NK-92 (cell line): ENCODE results near the gene PNPLA2.

ENCODE experiments used
- DNase-seq: peaks from one replicate; lab custom pipeline; 2025; ENCODE audit not compliant: unreplicated experiment; lab: John Stamatoyannopoulos, UW

The PNPLA2 gene

DNA sequence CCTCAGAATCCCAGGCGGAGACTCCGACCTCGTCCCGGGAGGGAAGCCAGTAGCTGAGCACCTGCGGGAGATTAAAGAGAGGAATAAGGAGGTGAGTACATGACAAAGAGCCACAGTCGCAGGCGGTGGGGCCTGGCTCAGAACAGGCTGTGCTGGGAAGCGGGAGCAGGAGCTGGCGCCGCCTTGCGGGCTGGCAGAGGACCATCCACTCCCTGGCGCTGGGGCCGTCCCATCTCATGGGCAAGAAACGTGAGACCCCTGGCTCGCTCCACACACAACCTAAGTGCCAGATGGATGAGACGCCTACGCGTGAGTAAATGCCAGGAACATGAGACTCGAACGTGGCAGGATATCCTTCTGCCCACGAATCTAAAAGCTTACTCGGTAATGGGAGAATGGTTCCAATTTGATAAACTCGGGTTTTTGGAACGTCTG, 35.1 kb upstream of the PNPLA2 start:
- no peak for DNase-seq

- no peak for DNase-seq
These were observed 32.3 kb upstream of the PNPLA2 start for GRCh38 chr11:786235-787083.

- DNase-seq = no peak
These were observed 31.5 kb upstream of the PNPLA2 start for GRCh38 chr11:787084-787675.

DNA sequence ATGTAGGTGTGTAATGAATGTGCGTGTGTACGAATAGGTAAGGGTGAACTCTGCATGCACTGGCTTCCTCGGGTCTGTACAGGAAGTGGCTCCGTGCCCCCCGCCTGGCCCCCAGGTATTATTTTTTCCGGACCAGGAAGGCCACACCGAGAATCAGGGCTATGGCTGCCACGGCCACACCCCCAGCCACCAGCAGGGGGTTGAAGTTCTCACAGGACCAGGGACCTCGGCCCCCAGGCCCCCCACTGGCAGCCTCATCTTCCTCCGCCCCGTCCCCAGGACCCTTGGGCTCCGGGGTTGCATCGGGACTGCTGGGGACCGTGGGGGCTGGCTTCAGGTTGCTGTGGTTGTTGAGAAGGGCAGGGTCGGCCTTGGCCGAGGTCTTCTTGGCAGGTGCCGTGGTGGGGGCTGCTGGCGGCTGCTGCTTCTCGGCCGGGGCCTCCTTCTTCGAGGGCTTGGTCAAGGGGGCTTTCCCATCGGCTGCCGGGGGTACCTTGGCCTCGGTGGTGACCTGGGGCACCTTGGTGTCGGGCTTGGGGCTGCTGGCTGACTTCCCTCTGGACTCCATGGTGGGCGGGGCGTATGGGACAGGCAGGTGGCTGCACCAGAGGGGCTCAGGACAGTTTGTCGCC, 30.6 kb upstream of the PNPLA2 start:
- DNase-seq = no peak

- no peak for DNase-seq
These were observed 29.5 kb upstream of the PNPLA2 start for GRCh38 chr11:788953-789940.

- no peak for DNase-seq
These were observed 28.8 kb upstream of the PNPLA2 start, which contains the start of gene CEND1 for GRCh38 chr11:789943-790342. Gene CEND1, minus strand, starts transcription at chr11:790090. Its CDS starts 1,514 bp downstream, at chr11:788576.

- no peak for DNase-seq
These were observed 27.8 kb upstream of the PNPLA2 start for GRCh38 chr11:790721-791564.

DNA sequence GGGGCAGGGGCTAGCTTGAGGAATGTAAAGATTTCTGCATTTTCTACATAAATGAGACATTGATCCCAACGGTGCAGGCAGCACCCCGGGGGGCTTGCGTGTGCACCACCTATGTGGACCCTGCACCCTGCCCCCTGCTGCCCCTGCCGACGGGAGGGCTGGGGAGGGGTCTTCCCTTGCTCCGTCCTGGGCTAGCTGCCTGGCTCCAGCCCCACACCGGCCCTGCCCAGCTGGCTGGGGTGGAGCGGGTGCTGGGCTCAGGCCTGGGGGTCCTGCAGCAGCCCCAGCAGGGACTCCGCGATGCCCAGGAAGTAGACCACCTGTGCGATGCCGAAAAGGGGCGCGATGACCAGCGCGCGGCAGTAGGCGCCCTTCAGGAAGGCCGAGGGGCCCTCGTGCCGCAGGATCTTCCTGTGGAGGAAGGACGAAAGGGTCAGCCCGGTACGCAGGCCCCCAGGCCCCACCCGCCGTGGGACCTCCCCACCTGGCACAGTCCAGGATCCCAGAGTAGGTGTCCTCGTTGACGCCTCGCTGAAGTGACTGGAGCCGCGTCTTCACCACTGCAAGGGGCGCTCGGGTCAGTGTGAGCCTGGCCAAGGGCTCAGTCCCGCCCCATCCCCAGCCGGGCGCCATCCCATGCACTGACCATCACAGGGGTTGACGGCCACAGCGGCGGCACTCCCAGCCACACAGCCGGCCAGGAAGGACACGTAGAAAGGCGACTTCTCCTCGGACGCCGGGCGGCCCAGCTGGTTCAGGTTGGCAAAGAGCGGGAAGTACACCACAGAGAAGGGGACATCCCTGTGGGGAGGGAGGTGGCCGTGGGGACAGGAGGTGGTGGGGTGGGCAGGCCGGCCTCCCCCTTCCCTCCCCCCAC, 26.8 kb upstream of the PNPLA2 start:
- no peak for DNase-seq

DNA sequence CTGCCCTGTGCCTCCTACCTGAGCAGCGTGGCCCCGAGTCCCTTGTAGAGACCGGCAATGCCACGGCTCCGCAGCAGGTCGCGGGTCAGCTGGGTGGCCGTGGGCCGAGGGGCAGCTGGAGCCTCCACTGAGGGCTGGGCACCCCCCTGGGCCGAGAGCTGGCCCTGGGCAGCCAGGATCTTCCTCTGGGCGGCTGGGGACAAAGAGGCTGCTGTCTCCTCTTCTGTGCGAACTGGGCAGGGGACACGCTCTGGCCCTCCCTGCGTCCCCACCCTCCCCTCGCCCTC, 26.2 kb upstream of the PNPLA2 start:
- no peak for DNase-seq

DNA sequence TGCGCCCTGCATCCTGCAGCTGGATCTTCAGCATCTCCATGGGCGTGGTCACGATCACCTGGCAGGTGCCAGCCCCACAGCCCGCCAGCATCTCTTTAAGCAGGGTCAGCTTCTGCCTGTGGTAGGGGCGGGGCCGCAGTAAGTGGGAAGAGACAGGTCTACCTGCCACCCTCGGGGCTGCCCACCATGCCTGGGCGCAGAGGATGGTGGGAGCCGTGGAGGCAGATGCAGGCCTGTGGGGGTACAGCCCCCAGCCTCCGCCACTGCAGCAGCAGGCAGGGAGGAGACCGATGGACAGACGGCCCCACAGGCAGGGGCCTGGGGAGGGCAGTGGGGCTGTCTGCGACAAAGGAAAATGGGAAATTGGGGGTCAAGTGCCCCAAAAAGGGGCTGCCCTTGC, 25.8 kb upstream of the PNPLA2 start:
- DNase-seq = no peak

DNA sequence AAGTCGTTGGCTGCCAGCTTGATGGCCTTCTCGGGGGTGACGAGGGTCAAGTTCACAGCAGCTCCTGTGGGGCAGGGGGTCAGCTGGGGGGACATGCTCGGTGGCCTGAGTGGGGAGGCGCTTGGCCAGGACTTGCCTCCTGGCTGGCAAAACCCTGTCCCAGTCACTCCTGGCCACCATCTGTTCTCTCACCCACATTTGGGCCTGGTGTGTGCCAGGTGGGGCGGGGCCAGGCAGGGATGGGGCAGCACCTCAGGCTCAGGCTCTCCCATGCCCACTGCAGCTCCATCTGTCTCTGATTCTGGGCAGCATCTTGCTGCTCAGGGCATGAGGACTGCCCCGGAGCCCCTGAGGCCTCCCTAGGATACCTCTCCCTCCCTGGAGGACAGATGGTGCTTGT, 25.2 kb upstream of the PNPLA2 start:
- no peak for DNase-seq

DNA sequence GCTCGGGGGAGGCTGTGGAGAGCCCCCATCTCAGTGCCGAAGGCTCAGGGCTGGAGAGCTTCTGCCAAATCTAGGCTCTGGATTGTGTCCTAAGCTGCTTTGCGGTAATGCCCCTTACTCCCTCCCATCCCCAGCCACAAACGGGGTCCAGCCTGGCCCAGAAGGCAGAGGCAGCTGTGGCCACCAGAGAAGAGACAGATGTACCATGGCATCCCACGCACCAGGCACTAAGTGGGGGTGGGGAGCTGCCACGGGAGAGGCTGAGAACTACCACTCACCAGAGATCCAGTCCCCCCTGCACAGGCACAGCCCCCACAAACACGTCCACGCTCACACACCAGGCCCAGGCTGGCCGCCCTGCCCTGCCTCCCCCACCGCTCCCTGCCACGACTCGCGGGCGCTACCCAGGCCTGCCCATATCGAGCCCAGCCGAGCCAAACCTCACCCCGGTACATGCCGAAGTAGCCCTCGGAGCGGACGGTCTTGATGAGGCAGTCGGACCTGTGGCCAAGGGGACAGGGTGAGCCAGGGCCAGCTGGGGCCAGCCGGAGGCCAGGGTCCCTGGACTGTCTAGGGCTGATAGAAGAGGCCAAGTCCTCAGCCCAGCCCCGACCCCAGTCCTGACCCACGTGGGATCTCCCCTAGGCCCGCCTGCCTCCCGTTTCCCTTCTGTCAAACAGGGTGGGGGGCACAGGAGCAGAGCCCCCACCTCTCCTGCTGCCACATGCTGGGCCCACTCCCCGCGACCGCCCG, 24.5 kb upstream of the PNPLA2 start:
- no peak for DNase-seq

GRCh38 chr11:794766-795633, 23.7 kb upstream of the PNPLA2 start:
- no peak for DNase-seq

- DNase-seq = peak; percentile 38
These were observed 22.8 kb upstream of the PNPLA2 start for GRCh38 chr11:795634-796564.

GRCh38 chr11:796565-797295, 22.0 kb upstream of the PNPLA2 start:
- no peak for DNase-seq
